Stimulated activated CD8-positive, alpha-beta memory T cell treated with anti-CD3 and anti-CD28 coated beads, Interleukin-4, amount 100 ng/mL, for 48 hours (primary cell): ENCODE measurements around the gene VSTM2L.
A peak's percentile ranks its signal among the peaks of the same experiment; 100 is the strongest.

ENCODE experiments used
- DNase-seq: peaks from one replicate; pipeline ENCODE4 v3.0.0-alpha.2; 2020

Gene VSTM2L

DNA sequence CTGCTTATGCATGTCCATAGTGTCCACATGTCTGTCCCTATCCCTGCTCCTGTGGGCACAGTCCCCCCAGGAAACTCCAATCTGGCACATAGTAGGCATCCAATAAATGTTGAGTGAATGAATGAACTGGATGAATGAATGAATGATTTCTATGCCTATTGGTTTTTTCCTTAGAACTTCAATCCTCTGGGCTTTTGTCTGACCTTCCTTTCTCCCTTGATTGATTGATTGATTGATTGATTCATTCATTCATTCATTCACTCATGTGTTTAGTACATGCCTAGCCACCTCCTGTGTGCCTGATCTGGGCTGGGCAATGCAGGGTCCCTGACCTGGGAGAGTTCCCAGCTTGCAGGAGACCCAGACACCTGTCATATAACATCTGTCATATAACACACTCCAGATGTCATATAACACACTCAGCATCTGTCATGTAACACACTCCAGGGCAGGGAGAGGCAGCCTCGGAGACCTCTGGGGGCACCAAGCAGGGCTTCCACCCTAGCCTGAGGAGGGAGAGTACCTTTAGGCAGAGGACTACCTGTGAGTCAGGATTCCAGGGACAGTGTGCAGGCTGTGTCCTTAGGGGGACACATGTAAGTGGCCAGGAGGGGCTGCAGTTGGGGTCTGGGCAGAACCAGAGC is 17.9 kb downstream of the VSTM2L start:
- DNase-seq: no peak

DNA sequence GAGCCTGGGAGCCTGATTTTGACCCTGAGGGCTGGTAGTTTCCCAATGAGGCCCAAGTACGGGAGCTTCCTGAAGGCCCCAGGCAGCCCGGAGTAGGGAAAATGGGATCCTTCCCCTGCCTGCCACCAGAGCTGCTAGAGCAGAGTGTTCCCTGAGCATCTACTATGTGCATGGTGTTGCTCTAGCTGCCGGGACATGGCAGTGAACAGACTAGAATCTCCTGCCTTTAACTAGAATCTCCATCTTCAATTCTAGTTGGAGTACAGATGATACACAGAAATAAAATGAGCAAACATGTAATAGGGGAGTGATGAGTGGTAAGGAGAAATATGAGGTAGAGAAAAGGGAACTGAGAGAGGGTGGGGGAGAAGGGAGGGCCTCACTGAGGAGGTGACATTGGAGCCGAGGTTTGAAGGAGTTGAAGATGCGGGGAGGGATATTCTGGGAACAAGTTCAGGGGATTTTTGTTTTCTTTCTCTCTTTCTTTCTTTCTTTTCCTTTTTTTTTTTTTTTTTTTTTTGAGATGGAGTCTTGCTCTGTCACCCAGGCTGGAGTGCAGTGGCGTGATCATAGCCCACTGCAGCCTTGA is 18.5 kb downstream of the VSTM2L start:
- DNase-seq: no peak

DNA sequence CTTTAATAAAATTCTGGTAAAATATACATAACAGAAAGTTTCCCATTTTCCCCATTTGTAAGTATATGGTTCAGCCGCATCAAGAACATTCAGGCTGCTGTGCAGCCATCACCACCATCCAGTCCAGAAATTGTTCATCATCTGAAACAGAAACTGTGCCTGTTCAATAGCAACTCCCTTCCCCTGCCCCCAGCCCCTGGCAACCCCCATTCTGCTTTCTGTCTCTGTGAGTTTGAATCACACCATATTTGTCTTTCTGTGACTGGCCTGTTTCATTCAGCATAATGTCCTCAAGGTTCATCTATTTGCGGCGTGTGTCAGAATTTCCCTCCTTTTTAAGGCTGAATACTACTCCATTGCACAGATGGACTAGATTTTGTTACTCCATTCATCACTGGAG is 19.1 kb downstream of the VSTM2L start:
- DNase-seq: peak; percentile 64

DNA sequence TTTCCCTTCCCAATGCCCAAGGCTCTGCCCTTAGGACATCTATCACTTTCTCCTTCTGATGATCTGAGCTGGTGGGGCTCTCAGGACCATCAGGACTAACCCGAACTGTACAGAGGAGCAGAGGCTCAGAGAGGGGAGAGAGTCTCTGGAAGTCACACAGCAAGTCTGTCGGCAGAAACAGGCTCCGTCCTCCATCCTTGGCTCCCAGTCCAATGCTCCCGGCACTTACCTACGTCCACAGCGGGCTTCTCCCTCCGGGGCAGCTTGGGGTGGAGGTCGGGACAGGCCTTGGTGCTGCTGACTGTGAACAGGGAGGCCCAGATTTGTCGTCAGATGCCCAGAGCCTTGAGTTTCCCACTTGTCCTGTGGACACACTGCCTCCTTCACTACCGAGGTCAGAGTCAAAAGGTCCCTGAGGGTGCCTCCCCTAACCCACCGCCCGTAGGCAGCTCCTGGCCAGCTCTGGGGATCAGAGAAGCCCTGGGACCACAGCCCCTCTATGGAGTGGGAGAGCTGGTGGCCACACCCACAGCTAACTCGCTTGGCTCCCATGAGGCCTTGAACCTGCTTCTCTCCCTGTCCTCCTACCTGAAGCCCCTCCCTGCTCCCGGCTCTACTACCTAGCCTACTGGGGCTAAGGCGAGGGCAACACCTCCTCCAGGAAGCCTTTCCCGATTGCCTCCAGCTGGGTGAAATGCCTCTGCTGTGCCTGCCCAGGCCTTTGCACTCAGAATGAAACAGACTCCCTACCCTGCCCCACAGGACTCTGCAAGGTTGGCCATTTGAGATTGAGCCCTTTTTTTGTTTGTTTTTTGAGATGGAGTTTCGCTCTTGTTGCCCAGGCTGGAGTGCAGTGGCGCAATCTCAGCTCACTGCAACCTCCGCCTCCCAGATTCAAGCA is 22.6 kb downstream of the VSTM2L start:
- no peak for DNase-seq

DNA sequence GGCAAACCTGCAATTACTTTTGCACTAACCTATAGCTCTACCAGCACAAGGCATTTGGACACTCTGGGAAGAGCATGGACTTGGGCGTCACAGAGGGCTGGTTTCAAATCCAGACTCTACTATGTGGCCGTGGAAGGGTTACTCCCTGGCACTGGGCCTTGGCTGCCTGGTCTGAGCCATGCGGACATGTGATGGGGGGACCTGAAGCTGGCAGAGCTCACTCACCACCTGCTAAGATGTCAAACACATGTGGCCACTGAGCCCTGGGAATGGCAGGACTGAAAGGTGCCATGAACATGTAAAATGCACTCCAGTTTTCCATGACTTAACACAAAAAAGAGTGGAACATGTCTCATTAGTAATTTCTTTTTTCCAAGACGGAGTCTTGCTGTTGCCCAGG is 23.7 kb downstream of the VSTM2L start:
- DNase-seq: no peak

DNA sequence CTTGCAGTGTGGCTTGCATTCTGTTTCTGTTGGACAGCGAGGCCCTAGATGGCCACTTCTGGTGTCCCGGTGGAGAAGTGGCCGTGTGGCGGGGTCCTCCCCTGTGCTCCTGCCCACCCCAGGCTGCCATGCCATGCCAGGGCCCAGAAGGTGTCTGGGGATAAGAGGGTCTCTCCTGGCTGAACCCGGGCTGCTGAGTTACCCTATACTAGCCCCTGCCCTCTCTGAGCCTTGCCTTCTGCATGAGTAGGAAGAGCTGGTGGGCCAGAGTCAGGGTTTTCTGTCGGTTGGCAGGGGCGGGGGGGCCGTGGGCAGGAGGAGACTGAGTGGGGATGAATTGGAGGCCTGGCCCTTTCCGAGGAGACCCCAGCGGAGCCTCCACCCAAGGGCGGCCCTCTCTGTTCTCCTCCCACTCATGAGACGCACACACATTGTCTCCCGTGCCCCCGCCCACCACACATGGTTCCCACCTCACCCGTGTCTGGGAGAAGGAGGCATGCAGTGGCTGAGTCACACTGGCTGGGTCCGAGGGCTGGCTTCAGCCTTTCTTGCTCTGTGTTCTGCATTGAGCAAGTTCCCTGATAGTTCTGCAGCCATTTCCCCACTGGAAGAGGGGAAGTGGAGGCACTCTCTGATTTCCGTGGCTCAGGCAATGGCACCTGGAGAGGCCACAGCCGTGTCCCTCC is 24.6 kb downstream of the VSTM2L start:
- no peak for DNase-seq

DNA sequence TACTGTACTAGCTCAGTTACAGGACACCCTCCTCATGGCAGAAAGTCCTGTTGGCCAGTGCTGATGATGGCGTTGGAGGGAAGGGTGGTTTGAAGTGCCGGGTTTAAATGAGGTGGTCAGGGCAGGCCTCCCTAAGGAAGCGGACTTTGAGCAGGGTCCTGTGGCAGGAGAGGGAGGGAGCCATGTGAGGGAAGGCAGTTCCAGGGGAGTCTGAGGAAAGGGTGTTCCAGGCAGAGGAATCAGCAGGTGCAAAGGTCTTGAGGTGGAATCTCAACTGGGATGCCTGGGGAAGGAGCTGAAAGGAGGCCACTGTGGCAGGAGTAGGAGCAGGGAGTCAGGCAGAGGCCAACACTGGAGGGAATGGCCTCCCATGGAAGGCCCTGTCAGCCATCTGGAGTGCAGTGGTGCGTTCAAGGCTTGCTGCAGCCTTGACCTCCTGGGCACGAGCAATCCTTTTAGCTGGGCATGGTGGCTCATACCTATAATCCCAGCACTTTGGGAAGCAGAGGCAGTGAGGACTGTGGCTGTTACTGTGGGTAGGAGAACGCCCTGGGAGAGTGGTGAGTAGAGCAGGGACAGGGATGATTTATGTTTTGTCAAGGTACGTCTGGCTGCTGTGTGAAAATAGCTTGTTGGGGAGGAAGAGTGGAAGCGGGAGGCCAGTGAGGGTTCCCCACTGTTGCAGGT is 26.2 kb downstream of the VSTM2L start:
- no peak for DNase-seq

DNA sequence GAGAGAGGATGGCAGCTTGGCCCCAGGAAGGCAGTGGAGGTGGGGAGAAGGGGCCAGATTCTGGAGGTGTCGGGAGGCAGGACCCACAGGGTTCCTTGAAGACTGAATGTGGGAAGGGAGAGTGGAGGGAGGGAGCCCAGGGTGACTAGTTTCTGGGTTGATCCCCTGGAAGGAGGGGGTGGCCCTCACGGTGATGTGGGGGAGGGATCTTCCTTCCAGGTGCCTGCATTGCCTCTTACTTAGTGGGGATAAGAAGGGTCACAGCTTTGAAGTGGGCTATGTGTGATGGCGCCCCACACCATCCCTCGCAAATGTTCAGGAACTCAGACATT is 26.7 kb downstream of the VSTM2L start:
- no peak for DNase-seq

DNA sequence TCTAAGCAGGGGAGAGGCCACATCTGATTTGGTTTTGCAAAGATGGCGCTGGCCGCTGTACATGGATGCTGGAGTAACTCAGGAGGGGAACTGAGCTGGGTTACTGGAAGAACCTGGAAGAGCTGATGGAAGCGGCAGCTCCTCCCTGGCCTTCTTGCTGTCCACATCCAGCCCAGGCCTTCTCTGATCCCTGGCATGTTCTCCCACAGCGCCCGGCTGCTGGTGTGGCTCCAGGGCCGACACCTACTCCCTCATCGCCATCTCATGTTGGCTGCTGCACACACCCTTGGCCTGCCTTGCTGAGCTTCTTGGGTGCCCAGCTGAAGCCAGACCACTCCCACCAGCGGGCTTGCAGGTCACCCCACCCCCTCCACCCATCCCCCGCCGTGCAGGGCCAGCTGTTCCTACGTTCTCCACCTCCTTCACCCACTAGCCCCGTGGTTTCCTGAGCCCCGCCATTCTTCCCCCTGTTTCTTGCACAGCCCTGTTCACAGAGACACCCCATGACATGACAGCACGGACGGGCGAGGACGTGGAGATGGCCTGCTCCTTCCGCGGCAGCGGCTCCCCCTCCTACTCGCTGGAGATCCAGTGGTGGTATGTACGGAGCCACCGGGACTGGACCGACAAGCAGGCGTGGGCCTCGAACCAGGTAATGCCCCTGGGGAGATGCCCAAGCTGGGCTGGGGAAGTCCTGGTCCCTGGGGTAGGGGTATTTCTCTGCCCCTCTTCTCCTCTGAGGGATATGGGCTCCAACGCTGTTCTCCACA is 28.4 kb downstream of the VSTM2L start:
- DNase-seq: no peak

DNA sequence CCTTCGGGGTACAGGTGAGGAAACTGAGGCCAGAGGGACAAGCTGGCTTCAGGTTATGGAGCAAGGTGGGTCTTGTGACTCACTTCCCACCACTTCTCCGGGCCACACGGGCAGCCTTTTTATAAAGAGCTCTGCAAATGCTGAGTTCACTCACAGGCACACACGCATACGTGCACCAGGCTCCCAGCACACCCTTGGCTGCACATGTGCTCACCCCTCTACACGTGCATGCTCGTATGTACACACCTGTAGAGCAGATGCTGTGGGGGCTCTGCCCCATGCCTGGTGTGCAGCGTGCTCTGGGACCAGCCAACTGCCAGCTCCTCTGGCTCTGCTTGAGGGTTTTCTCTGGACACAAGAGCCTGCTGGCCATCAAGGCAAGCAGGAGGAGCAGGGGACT is 29.1 kb downstream of the VSTM2L start:
- no peak for DNase-seq

DNA sequence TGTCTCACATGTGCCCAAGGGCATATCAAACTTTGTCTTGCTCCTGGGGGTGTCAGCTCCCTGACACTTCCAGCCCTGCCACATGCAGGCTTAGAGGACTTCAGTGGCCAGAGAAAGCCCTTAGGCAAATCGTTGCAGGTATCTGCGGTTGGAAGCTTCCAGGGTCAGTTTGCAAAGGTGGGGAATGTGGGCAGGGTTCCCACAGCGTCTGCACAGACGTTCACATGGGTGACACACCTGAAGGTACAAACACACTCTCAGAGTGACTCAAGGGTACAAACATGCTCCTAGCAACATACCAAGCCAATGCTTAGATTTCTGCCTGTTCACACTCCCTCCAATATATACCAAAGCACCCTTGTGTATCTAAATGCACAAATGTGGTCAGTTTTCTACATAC is 30.0 kb downstream of the VSTM2L start:
- no peak for DNase-seq

DNA sequence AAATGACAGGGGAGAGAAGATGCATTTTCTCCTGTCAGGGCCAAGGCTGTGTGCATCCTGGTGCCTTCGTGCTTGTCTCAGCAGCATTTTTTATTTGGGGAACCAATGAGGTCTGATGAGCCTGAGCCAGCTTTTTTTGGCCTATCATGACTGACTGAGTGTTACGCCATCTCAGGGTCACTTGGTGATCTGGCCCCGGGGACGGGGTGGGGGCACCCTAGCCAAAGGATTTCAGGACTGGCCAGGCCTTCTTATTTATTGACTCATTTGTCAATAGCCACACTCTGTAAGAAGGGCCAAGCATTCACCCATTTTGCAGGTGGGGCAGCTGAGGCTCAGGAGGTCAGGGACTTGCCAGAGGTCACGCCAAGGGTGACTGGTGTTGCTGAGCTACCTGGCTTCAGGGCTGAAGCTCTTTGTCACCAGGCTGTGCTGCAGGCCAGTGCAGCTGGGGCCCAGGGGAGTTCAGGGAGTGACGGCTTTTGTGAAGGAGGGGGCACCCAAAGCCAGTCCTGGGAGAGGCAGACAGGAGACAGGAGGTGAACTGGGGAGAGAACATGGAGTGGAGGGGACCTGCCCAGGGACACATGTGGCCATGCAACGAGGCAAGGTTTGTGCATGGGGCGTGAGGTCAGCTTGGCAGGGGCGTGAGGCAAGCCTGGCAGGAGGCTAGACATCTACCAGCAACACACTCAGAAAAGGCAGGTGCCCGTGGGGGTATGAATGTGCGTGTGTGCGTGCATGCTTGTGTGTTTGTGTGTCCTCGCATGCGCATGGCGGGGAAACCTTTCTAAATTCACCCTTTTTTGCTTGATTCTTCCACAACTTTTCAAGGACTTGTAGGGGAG is 31.1 kb downstream of the VSTM2L start:
- DNase-seq: no peak

DNA sequence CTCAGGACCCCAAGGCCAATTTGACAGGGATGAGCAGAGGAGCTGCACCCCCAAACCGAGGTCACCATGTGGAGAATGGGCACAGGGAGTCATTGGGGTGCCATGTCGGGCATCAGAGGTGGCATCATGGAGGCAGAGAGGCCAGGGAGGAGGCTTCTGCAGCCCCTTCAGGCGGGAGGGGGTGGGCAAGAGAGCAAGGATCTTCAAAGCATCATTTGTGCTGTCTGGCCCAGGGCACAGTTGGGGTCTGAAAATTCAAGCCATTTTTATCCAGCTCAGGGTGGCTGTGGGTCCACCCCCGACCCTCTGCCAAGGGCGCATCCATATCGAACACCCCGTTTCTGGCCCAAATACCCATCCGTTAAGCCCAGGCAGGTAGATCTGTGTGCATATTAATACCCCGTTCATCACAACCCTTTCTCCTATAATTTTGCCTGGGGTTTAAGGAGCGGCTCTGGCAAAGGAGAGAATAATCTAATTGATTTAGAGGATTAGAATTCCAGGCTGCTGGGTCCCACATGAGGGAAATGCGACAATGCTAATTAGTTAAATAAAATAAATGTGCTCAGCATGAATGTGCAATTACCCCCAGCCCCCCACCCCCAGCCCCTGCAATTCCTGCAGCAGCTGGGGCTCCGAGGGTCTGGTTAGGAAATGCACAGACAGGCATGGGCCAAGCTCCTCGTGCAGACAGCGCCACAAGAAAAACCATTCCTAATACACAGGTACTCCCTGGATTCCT is 31.9 kb downstream of the VSTM2L start:
- DNase-seq: no peak

DNA sequence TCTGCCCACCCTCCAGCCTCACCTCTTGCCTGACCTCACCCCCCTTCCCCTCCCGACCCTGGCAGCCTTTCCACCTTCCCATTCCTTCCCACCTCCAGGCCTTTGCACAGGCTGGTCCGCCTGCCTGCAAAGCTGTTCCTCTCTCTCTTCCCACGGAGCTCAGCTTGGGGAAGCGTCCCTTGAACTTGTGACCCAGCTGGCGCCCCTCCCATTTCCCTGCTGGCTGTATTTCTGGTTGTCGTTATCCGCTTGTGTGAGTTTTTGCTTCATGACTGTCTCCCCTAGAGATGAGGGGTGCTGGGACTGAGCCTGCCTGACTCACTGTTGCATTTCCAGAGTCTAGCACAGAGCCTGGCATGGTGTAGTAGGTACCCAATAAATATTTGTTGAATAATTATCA is 32.5 kb downstream of the VSTM2L start:
- no peak for DNase-seq

DNA sequence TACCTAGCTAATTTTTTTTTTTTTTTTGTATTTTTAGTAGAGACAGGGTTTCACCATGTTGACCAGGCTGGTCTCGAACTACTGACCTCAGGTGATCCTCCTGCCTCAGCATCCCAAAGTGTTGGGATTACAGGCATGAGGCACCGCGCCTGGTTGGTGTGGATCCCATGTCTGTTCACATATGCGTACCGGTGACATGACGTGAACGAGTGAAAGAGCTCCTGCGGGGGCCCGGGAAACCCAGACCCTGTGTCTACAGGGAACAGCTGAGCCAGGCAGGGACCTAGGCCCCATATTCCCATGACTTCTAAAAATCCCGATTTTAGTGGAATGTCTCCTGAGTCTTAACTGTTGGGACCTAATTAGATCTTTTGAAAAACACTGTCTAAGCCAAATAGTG is 33.1 kb downstream of the VSTM2L start:
- no peak for DNase-seq

DNA sequence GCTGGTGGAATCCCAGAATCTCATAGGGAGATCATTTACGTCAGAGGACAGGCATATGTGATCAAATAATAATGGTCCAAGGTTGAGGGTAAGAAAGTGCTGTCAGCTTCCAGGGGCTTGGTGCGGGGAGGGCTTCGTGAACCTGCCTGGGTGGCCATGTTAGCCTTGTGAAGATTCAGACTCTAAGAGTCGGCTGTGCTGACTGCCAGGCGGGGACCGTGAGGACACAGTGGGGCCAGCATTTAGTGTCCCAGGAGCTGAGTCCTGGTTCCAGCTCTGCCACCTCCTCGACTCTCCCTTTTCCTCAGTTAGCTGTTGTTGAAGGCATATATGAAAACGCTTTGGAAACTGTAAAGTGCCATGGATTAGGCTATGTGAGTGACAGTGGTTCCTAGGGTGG is 33.5 kb downstream of the VSTM2L start:
- DNase-seq: no peak

DNA sequence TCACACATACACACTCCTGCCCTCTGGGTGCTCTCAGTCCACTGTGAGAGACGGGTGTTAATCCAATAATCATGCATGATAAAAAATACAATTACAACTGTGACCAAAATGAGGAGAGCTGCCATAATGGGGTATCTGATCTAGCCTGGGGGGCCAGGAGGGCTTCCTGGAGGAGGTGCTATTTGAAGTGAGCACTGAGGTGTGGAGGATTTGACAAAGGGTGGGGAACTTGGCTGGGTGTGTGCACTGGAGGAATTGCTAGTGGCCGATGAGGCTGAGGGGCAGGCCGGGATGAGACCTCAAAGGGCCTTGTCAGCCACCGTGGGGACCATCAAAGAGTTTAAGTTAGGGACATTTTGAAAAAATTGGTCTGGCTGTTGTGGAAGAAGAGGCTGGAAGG is 34.8 kb downstream of the VSTM2L start:
- DNase-seq: no peak

DNA sequence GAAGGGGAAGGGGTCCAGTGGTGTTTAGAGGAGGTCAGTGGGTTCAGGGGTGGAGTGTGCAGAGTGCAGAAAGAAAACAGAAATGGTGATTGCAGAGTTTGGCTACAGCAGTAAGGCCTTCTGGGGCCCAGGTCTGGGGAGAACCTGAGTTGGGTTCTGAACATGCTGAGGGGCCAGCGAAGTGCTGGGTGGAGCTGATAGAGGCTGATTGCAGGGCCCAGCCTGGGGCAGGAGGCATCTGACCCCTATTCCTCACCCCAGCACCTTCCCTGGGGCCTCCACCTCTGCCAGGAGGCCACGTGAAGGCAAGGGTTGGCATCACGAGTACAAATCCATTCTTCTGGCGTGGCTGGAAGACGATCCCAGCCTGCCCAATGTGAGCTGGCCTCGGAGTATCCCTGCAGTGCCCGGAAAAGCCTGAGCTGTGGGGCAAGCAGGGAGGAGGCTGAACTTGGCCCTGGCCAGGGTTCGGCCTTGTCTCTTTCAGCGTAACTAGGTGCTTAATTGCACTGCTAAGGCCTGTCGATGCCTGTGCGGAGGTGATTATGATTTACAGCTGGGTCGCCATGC is 35.3 kb downstream of the VSTM2L start:
- no peak for DNase-seq

DNA sequence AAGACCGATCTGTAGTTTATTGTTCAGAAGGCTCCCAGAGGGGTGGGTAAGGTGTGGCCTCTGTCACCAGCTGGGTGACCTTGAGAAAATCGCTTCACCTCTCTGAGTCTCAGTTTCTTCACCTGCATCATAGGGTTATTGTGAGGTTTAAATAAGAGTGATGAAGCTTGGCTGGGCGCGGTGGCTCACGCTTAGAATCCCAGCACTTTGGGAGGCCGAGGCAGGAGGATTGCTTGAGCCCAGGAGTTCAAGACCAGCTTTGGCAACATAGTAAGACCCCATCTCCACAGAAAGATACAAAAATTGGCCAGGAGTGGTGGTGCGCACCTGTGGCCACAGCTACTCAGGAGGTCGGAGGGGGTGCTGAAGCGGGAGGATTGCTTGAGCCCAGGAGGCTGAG is 36.0 kb downstream of the VSTM2L start:
- DNase-seq: no peak
